LNCAP (cell line): ENCODE results near the gene FCRL2.

Experiments
- CTCF ChIP-seq: fragments of 450-650 bp; IDR thresholded peaks from 2 replicates; pipeline ENCODE4 v1.5.1; 2017; ENCODE audit warnings: mild to moderate bottlenecking

The FCRL2 gene

GRCh38 chr1:157721985-157722384 is 54.9 kb downstream of the FCRL2 start:
- TF ChIP-seq CTCF: no peak

GRCh38 chr1:157715736-157716135 is 61.2 kb downstream of the FCRL2 start:
- no peak for TF ChIP-seq CTCF

- TF ChIP-seq CTCF: no peak
Measured at GRCh38 chr1:157711802-157712201, 65.1 kb downstream of the FCRL2 start.

GRCh38 chr1:157704878-157705277 is 72.1 kb downstream of the FCRL2 start:
- no peak for TF ChIP-seq CTCF

- no peak for TF ChIP-seq CTCF
Measured at GRCh38 chr1:157703981-157704380, 73.0 kb downstream of the FCRL2 start.

- TF ChIP-seq CTCF: no peak
Measured at GRCh38 chr1:157702308-157702825, 74.6 kb downstream of the FCRL2 start.

GRCh38 chr1:157700732-157701131 is 76.2 kb downstream of the FCRL2 start, which contains the start of gene FCRL3:
TSS of gene FCRL3 (minus strand) at chr1:157700769. CDS start at chr1:157700489, 280 bp downstream.
- no peak for TF ChIP-seq CTCF

- no peak for TF ChIP-seq CTCF
Measured at GRCh38 chr1:157700305-157700704, 76.6 kb downstream of the FCRL2 start.
